PC-9 (cell line): Measurements from ENCODE around the gene ZBTB48. TPM values are rescaled to one million over a fixed set of nuclear protein-coding genes. Genes with fewer than 3 reads are reported as not detected.

Source experiments
- BruUV-seq: library from RNA; stranded (reverse); fragments of 400-500 nt; replicated peaks from 2 replicates; lab custom pipeline; 2021; lab: Mats Ljungman, UMichigan
- CTCF ChIA-PET: fragments of 300-600 bp; sonication (Branson Sonifier 250); formaldehyde crosslinking; loops from one replicate; lab custom pipeline; 2022; ENCODE audit warnings: antibody characterized with exemption; lab: Charles Lee
- POLR2A ChIA-PET: fragments of 300-600 bp; sonication (Branson Sonifier 250); formaldehyde crosslinking; loops from one replicate; lab custom pipeline; 2022; ENCODE audit warnings: antibody characterized with exemption; ENCODE audit not compliant: unreplicated experiment; lab: Charles Lee
- DNase-seq, 2 experiments: peaks; one replicate each; pipeline versions ENCODE4 v3.0.0 to v3.0.0-alpha.2; 2015 to 2022; ENCODE audit warnings: mixed read lengths in 1 of 2
- H2AFZ ChIP-seq: fragments of 200-600 bp; sonication (generic); 2 replicates; pipeline ENCODE4 v1.8.1; 2017; ENCODE audit warnings: antibody characterized with exemption
- H3F3A ChIP-seq: fragments of 200-600 bp; sonication (generic); 2 replicates; pipeline ENCODE4 v1.8.1; 2017; ENCODE audit warnings: antibody characterized with exemption, mild to moderate bottlenecking, low read depth; ENCODE audit not compliant: insufficient read depth
- H3K27ac ChIP-seq: fragments of 200-600 bp; sonication (generic); 2 replicates; pipeline ENCODE4 v1.6.1; 2016; ENCODE audit warnings: mixed run types
- H3K27me3 ChIP-seq: fragments of 200-600 bp; sonication (generic); 2 replicates; pipeline ENCODE4 v1.6.1; 2016; ENCODE audit warnings: low read depth, mixed run types; ENCODE audit not compliant: insufficient read depth
- H3K36me3 ChIP-seq: fragments of 200-600 bp; sonication (generic); 2 replicates; pipeline ENCODE4 v1.6.1; 2016; ENCODE audit warnings: low read depth, mixed run types
- H3K4me1 ChIP-seq: fragments of 200-600 bp; sonication (generic); replicated peaks from 2 replicates; pipeline ENCODE4 v1.6.1; 2016; ENCODE audit warnings: mixed run types; ENCODE audit not compliant: insufficient read depth
- H3K4me2 ChIP-seq: fragments of 200-600 bp; sonication (generic); 2 replicates; pipeline ENCODE4 v1.6.1; 2017; ENCODE audit warnings: mixed run types
- H3K4me3 ChIP-seq: fragments of 200-600 bp; sonication (generic); 2 replicates; pipeline ENCODE4 v1.6.1; 2016; ENCODE audit warnings: mixed run types
- H3K79me2 ChIP-seq: fragments of 200-600 bp; sonication (generic); 2 replicates; pipeline ENCODE4 v1.6.1; 2017; ENCODE audit warnings: low read depth, mixed run types
- H3K9me2 ChIP-seq: fragments of 200-600 bp; sonication (generic); 2 replicates; pipeline ENCODE4 v1.8.1; 2017; ENCODE audit warnings: mild to moderate bottlenecking; ENCODE audit not compliant: insufficient read depth
- H3K9me3 ChIP-seq: fragments of 200-600 bp; sonication (generic); 2 replicates; pipeline ENCODE4 v1.8.1; 2016; ENCODE audit warnings: low read depth; ENCODE audit not compliant: insufficient read depth
- H4K20me1 ChIP-seq: fragments of 200-600 bp; sonication (generic); 2 replicates; pipeline ENCODE4 v1.8.1; 2017; ENCODE audit not compliant: insufficient read depth
- EZH2 ChIP-seq: fragments of 200-600 bp; sonication (generic); IDR thresholded peaks from 2 replicates; pipeline ENCODE4 v1.8.0; 2017; ENCODE audit warnings: antibody characterized with exemption, low read depth
- intact Hi-C: fragments of 100-400 bp; cut with micrococcal nuclease; formaldehyde crosslinking; loops from one replicate; pipeline ENCODE4 v1.10.0; 2022; ENCODE audit not compliant: unreplicated experiment
- total RNA-seq: library from RNA; stranded (reverse); gene quantifications from 2 replicates; pipeline ENCODE4 v1.2.3, GENCODE V29; 2021
- TF ChIP-seq, protein P1 (sequence below): fragments of 200-600 bp; sonication (generic); conservative IDR thresholded peaks from 2 replicates; pipeline ENCODE4 v1.6.1; 2017; ENCODE audit warnings: mixed run types, antibody characterized with exemption, mild to moderate bottlenecking, moderate library complexity

The ZBTB48 gene
- total RNA-seq, 1 experiment from 2014 or later, result 17.2 TPM

GRCh38 chr1:6580119-6580592 lies 362 bp downstream of the ZBTB48 start:
- POLR2A ChIA-PET, result interaction anchor here (0.6 to 0.7 kb wide), 3 partner anchors 13 to 1176 kb away, joined by 3 to 8 read pairs (median 3); no protein-coding TSS in a partner anchor
- intact Hi-C loops, result no loop called here
- no peaks in the 10 kb centered on the region for H3F3A ChIP-seq
- DNase-seq, result no peak
- H3K4me2 ChIP-seq, result peak overlapping the region; percentile 90
- peak overlapping the region; percentile 78 for H3K4me3 ChIP-seq
- no peaks in the 10 kb centered on the region for H3K9me3 ChIP-seq
- peaks cover 11% of the 10 kb centered on the region for H3K79me2 ChIP-seq
- H3K4me1 ChIP-seq, result peaks cover 8% of the 10 kb centered on the region
- H3K27ac ChIP-seq, result no peak overlapping the region
- CTCF ChIA-PET, result interaction anchor here (0.5 to 0.7 kb wide), 4 partner anchors 11 to 116 kb away, joined by 3 to 10 read pairs (median 6); no protein-coding TSS in a partner anchor
- peak overlapping the region; percentile 86 for H2AFZ ChIP-seq
- H3K27me3 ChIP-seq, result no peaks in the 10 kb centered on the region
- H4K20me1 ChIP-seq, result no peaks in the 10 kb centered on the region
- H3K9me2 ChIP-seq, result no peaks in the 10 kb centered on the region
- no peaks in the 10 kb centered on the region for H3K36me3 ChIP-seq
- BruUV-seq, result TSS peak; percentile 45
- no peak for TF ChIP-seq EZH2
- TF ChIP-seq, protein P1, sequence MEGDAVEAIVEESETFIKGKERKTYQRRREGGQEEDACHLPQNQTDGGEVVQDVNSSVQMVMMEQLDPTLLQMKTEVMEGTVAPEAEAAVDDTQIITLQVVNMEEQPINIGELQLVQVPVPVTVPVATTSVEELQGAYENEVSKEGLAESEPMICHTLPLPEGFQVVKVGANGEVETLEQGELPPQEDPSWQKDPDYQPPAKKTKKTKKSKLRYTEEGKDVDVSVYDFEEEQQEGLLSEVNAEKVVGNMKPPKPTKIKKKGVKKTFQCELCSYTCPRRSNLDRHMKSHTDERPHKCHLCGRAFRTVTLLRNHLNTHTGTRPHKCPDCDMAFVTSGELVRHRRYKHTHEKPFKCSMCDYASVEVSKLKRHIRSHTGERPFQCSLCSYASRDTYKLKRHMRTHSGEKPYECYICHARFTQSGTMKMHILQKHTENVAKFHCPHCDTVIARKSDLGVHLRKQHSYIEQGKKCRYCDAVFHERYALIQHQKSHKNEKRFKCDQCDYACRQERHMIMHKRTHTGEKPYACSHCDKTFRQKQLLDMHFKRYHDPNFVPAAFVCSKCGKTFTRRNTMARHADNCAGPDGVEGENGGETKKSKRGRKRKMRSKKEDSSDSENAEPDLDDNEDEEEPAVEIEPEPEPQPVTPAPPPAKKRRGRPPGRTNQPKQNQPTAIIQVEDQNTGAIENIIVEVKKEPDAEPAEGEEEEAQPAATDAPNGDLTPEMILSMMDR, result no peak

DNA sequence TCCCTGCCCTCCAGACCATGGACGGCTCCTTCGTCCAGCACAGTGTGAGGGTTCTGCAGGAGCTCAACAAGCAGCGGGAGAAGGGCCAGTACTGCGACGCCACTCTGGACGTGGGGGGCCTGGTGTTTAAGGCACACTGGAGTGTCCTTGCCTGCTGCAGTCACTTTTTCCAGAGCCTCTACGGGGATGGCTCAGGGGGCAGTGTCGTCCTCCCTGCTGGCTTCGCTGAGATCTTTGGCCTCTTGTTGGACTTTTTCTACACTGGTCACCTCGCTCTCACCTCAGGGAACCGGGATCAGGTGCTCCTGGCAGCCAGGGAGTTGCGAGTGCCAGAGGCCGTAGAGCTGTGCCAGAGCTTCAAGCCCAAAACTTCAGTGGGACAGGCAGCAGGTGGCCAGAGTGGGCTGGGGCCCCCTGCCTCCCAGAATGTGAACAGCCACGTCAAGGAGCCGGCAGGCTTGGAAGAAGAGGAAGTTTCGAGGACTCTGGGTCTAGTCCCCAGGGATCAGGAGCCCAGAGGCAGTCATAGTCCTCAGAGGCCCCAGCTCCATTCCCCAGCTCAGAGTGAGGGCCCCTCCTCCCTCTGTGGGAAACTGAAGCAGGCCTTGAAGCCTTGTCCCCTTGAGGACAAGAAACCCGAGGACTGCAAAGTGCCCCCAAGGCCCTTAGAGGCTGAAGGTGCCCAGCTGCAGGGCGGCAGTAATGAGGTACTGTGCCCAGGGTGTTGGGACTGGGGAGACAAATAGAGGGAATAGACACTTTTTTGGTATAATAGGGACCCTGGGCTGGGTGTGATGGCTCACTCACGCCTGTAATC lies 1.0 kb downstream of the ZBTB48 start:
- H3K4me3 ChIP-seq, result peak overlapping the region; percentile 78
- H4K20me1 ChIP-seq, result no peaks in the 10 kb centered on the region
- H3K9me2 ChIP-seq, result no peaks in the 10 kb centered on the region
- peak in 1 of 2 experiments; percentile 14 for DNase-seq
- H3F3A ChIP-seq, result no peaks in the 10 kb centered on the region
- ChIA-PET POLR2A (interaction anchor here (0.6 kb wide), 1 partner anchor 15 kb away, joined by 3 read pairs; no protein-coding TSS in a partner anchor), CTCF (no interaction called here)
- H3K36me3 ChIP-seq, result no peaks in the 10 kb centered on the region
- H3K4me2 ChIP-seq, result peak overlapping the region; percentile 90
- no peaks in the 10 kb centered on the region for H3K27me3 ChIP-seq
- no peaks in the 10 kb centered on the region for H3K9me3 ChIP-seq
- TF ChIP-seq, protein P1, result no peak; the same call in 1 of the 2 replicates
- no peak for TF ChIP-seq EZH2
- no peak overlapping the region for H3K27ac ChIP-seq
- H2AFZ ChIP-seq, result peak overlapping the region; percentile 86; the same call in 1 of the 2 replicates
- intact Hi-C loops, result no loop called here
- peaks cover 11% of the 10 kb centered on the region for H3K79me2 ChIP-seq
- BruUV-seq, result no TSS peak
- H3K4me1 ChIP-seq, result peaks cover 8% of the 10 kb centered on the region

DNA sequence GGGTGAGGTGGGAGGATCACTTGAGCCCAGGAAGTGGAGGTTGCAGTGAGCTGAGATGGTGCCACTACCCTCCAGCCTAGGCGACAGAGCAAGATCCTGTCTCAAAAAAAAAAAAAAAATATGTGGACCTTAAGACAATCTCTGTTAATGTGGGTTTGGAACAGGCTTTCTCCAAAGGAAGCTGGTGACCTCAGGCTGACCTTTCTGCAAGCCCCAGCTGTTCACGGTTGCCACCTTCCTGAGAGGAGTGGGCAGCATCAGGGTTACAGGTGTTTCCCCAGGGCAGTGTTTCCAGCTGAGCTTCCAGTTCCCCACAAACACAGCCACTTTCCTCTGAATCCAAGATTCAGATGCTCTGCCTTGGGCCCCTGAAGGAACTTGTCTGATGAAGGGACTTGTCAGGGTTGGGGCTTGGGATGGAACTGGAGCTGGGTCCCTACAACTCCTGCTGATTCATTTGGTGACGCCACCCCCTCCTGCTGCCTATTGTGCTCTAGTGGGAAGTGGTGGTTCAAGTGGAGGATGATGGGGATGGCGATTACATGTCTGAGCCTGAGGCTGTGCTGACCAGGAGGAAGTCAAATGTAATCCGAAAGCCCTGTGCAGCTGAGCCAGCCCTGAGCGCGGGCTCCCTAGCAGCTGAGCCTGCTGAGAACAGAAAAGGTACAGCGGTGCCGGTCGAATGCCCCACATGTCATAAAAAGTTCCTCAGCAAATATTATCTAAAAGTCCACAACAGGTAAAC lies 1.9 kb downstream of the ZBTB48 start:
- peaks cover 8% of the 10 kb centered on the region for H3K4me1 ChIP-seq
- no peak overlapping the region for H3K27ac ChIP-seq
- no peaks in the 10 kb centered on the region for H3K9me2 ChIP-seq
- H3K79me2 ChIP-seq, result peaks cover 11% of the 10 kb centered on the region
- H3K9me3 ChIP-seq, result no peaks in the 10 kb centered on the region
- TF ChIP-seq, protein P1, result no peak
- no peak for TF ChIP-seq EZH2
- no peaks in the 10 kb centered on the region for H4K20me1 ChIP-seq
- no peak overlapping the region for H3K4me2 ChIP-seq
- H3K36me3 ChIP-seq, result no peaks in the 10 kb centered on the region
- no peak overlapping the region for H2AFZ ChIP-seq
- BruUV-seq, result no TSS peak
- no peaks in the 10 kb centered on the region for H3K27me3 ChIP-seq
- CTCF ChIA-PET, result interaction anchor here (0.5 to 0.7 kb wide), 2 partner anchors 22 to 64 kb away, joined by 4 to 11 read pairs; no protein-coding TSS in a partner anchor
- intact Hi-C loops, result no loop called here
- no peaks in the 10 kb centered on the region for H3F3A ChIP-seq
- POLR2A ChIA-PET, result no interaction called here
- H3K4me3 ChIP-seq, result no peak overlapping the region
- no peak for DNase-seq
